Kidney epithelial cell (primary cell): ENCODE measurements around the gene DNAJB1. TPM values are rescaled to one million over a fixed set of nuclear protein-coding genes. Genes with fewer than 3 reads are reported as not detected.

Experiments used
- DNase-seq: peaks from one replicate; pipeline ENCODE4 v3.0.0-alpha.2; 2010; ENCODE audit warnings: low read depth
- H3K27me3 ChIP-seq: 2 replicates; pipeline ENCODE4 v1.6.0; 2011; ENCODE audit warnings: low read length; ENCODE audit not compliant: control insufficient read depth, insufficient read depth
- H3K36me3 ChIP-seq: 2 replicates; pipeline ENCODE4 v1.5.1; 2011; ENCODE audit warnings: low read length; ENCODE audit not compliant: control insufficient read depth, insufficient read depth
- H3K4me3 ChIP-seq: 2 replicates; pipeline ENCODE4 v1.5.1; 2011; ENCODE audit warnings: low read depth, mild to moderate bottlenecking, control low read depth, low read length
- CTCF ChIP-seq: IDR thresholded peaks from 2 replicates; pipeline ENCODE4 v1.5.1; 2011; ENCODE audit warnings: mild to moderate bottlenecking, moderate library complexity, low read length, control low read depth, inconsistent platforms; ENCODE audit not compliant: insufficient read depth, poor library complexity, severe bottlenecking
- total RNA-seq: library from RNA; depleted of rRNA; stranded (reverse); fragments of >200 nt; gene quantifications from 2 replicates; pipeline ENCODE4 v1.2.3, GENCODE V29; 2015

DNAJB1 gene
- total RNA-seq, 1 donor from 2014 or later, result 58.1 TPM

GRCh38 chr19:14563989-14564651 lies 45.9 kb upstream of the DNAJB1 start:
- H3K36me3 ChIP-seq, result no peaks in the 10 kb centered on the region
- no peak for DNase-seq
- H3K27me3 ChIP-seq, result no peaks in the 10 kb centered on the region

GRCh38 chr19:14563590-14563926 lies 45.4 kb upstream of the DNAJB1 start:
- Histone ChIP-seq H3K36me3 (no peaks in the 10 kb centered on the region), H3K4me3 (no peak overlapping the region), H3K27me3 (no peaks in the 10 kb centered on the region)
- TF ChIP-seq CTCF, result no peak
- DNase-seq, result no peak

More at GRCh38 chr19:14563989-14564651, 45.9 kb upstream of the DNAJB1 start:
- TF ChIP-seq CTCF, result no peak
- no peak overlapping the region for H3K4me3 ChIP-seq

GRCh38 chr19:14562660-14563589 lies 44.7 kb upstream of the DNAJB1 start:
- Histone ChIP-seq H3K27me3 (no peaks in the 10 kb centered on the region), H3K36me3 (no peaks in the 10 kb centered on the region), H3K4me3 (no peak overlapping the region)
- DNase-seq, result no peak
- no peak for TF ChIP-seq CTCF

- Histone ChIP-seq H3K27me3 (no peaks in the 10 kb centered on the region), H3K36me3 (no peaks in the 10 kb centered on the region), H3K4me3 (no peak overlapping the region)
- no peak for DNase-seq
- no peak for TF ChIP-seq CTCF
Observed at GRCh38 chr19:14561847-14562351, 43.7 kb upstream of the DNAJB1 start.

GRCh38 chr19:14561249-14561648 lies 43.1 kb upstream of the DNAJB1 start:
- no peak for DNase-seq
- no peak for TF ChIP-seq CTCF
- Histone ChIP-seq H3K4me3 (no peak overlapping the region), H3K36me3 (no peaks in the 10 kb centered on the region), H3K27me3 (no peaks in the 10 kb centered on the region)
